ENCODE measurements around the gene NR2C2.
"Not testable (repeated sequence)": the region's sequence is repeated elsewhere in the genome, so short reads cannot be mapped to it uniquely, and the experiment has no call there.

Gene NR2C2

GRCh38 chr3:14991151-14991742, 43.9 kb downstream of the NR2C2 start:
- POLR2A ChIA-PET (ENCODE audit: low non-redundant PET) = no interaction called here
- TF ChIP-seq CTCF (conservative IDR thresholded peaks at IDR 0.05; ENCODE audit: low read depth) = no peak
- no peak overlapping the region for H3K27ac ChIP-seq
- CTCF ChIA-PET = no interaction called here
- DNase-seq (ENCODE audit: low spot score) = no peak

- POLR2A ChIA-PET (ENCODE audit: low non-redundant PET) = no interaction called here
- no peak for TF ChIP-seq CTCF (conservative IDR thresholded peaks at IDR 0.05; ENCODE audit: low read depth)
- DNase-seq (ENCODE audit: low spot score) = no peak
- CTCF ChIA-PET = no interaction called here
- no peak overlapping the region for H3K27ac ChIP-seq
Measured at GRCh38 chr3:14991818-14992612, 44.6 kb downstream of the NR2C2 start.

GRCh38 chr3:14997941-14998340, 50.6 kb downstream of the NR2C2 start:
- CTCF ChIA-PET = no interaction called here
- POLR2A ChIA-PET (ENCODE audit: low non-redundant PET) = no interaction called here
- DNase-seq (ENCODE audit: low spot score) = no peak
- no peak for TF ChIP-seq CTCF (conservative IDR thresholded peaks at IDR 0.05; ENCODE audit: low read depth)
- H3K27ac ChIP-seq = no peak overlapping the region

- CTCF ChIA-PET; H3K27ac ChIP-seq; DNase-seq (ENCODE audit: low spot score); POLR2A ChIA-PET (ENCODE audit: low non-redundant PET): not testable (repeated sequence)
Measured at GRCh38 chr3:14999182-14999581, 51.8 kb downstream of the NR2C2 start.

- no peak overlapping the region for H3K27ac ChIP-seq
- CTCF ChIA-PET = no interaction called here
- POLR2A ChIA-PET (ENCODE audit: low non-redundant PET) = no interaction called here
Measured at GRCh38 chr3:15007681-15008141, 60.3 kb downstream of the NR2C2 start.

GRCh38 chr3:15009167-15009566, 61.8 kb downstream of the NR2C2 start:
- CTCF ChIA-PET = no interaction called here
- POLR2A ChIA-PET (ENCODE audit: low non-redundant PET) = no interaction called here
- no peak for DNase-seq (ENCODE audit: low spot score)
- no peak for TF ChIP-seq CTCF (conservative IDR thresholded peaks at IDR 0.05; ENCODE audit: low read depth)
- no peak overlapping the region for H3K27ac ChIP-seq

More at GRCh38 chr3:15007681-15008141, 60.3 kb downstream of the NR2C2 start:
- no peak for TF ChIP-seq CTCF (conservative IDR thresholded peaks at IDR 0.05; ENCODE audit: low read depth)
- DNase-seq (ENCODE audit: low spot score) = no peak

GRCh38 chr3:15010664-15011063, 63.3 kb downstream of the NR2C2 start:
- no peak for TF ChIP-seq CTCF (conservative IDR thresholded peaks at IDR 0.05; ENCODE audit: low read depth)
- POLR2A ChIA-PET (ENCODE audit: low non-redundant PET) = interaction anchor here (0.6 to 1.0 kb wide), 3 partner anchors 47 to 216 kb away, joined by 3 to 4 read pairs (median 3); partner anchors contain the start of gene NR2C2
- H3K27ac ChIP-seq = peak overlapping the region; percentile 61
- peak; percentile 8 for DNase-seq (ENCODE audit: low spot score)
- CTCF ChIA-PET = interaction anchor here (0.8 kb wide), 1 partner anchor 85 kb away, joined by 3 read pairs; no protein-coding TSS in a partner anchor
